Lower leg skin (tissue), 4 donors: Measurements from ENCODE around the gene ITSN1. TPM values are rescaled to one million over a fixed set of nuclear protein-coding genes. Genes with fewer than 3 reads are reported as not detected.

Experiments used
- DNase-seq, 2 donors: peaks; one replicate each; pipeline ENCODE4 v3.0.0-alpha.2; 2019; ENCODE audit warnings: low spot score in 2 of 2
- H3K4me3 ChIP-seq: fragments of 200-600 bp; sonication (generic); 2 replicates; pipeline ENCODE4 v1.5.1; 2017; ENCODE audit warnings: mild to moderate bottlenecking, low read depth; ENCODE audit not compliant: poor library complexity, severe bottlenecking
- CTCF ChIP-seq, 3 donors: fragments of 450-650 bp; IDR thresholded peaks; one replicate each; pipeline ENCODE4 v1.5.1; 2016; ENCODE audit warnings: antibody characterized with exemption in 3 of 3, mild to moderate bottlenecking in 3 of 3, moderate library complexity in 2 of 3
- POLR2A ChIP-seq, 2 donors: fragments of 450-650 bp; IDR thresholded peaks; one replicate each; pipeline ENCODE4 v1.6.1; 2016 to 2017; ENCODE audit warnings: antibody characterized with exemption in 2 of 2, mild to moderate bottlenecking in 1 of 2, moderate library complexity in 1 of 2
- WGBS, 2 donors: methylation state at CpG; one replicate each; pipeline ENCODE4 v1.1.5; 2018; 5-methylcytosine and 5-hydroxymethylcytosine counted together
- intact Hi-C: fragments of 100-400 bp; cut with DNase I; formaldehyde crosslinking; loops from one replicate; pipeline ENCODE4 v1.15.0; 2023; ENCODE audit warnings: low total_unique reads
- total RNA-seq, 4 donors: library from RNA; depleted of rRNA; stranded (reverse); fragments of >200 nt; gene quantifications; one replicate each; pipeline ENCODE4 v1.1.0, GENCODE V29; 2016

ITSN1 gene
- total RNA-seq, 4 donors from 2014 or later = 17.4 to 39.5 (median 31.7) TPM

GRCh38 chr21:33855190-33855589, 212.9 kb downstream of the ITSN1 start:
- TF ChIP-seq CTCF (IDR thresholded peaks at IDR 0.05) = no peak
- no peak for TF ChIP-seq POLR2A (IDR thresholded peaks at IDR 0.05)
- intact Hi-C loops = no loop called here
- 93 to 94% methylated on average over 6 of the region's 6 CpGs for WGBS, 2 donors
- no peak overlapping the region for H3K4me3 ChIP-seq
- no peak for DNase-seq

GRCh38 chr21:33856893-33857527, 214.7 kb downstream of the ITSN1 start:
- TF ChIP-seq POLR2A (IDR thresholded peaks at IDR 0.05) (no peak), CTCF (IDR thresholded peaks at IDR 0.05) (no peak)
- no peak for DNase-seq
- 85 to 90% methylated on average over 13 to 17 of the region's 17 CpGs for WGBS, 2 donors
- intact Hi-C loops = no loop called here
- H3K4me3 ChIP-seq = no peak overlapping the region

- no peak overlapping the region for H3K4me3 ChIP-seq
- intact Hi-C loops = no loop called here
- no peak for DNase-seq
- TF ChIP-seq POLR2A (IDR thresholded peaks at IDR 0.05) = no peak
- TF ChIP-seq CTCF (IDR thresholded peaks at IDR 0.05) = no peak
- WGBS, 2 donors = 75 to 87% methylated on average over 14 to 25 of the region's 25 CpGs
Measured at GRCh38 chr21:33857846-33858666, 215.8 kb downstream of the ITSN1 start.

GRCh38 chr21:33858667-33859372, 216.5 kb downstream of the ITSN1 start:
- 60 to 63% methylated on average over 15 of the region's 15 CpGs for WGBS, 2 donors
- intact Hi-C loops = no loop called here
- no peak overlapping the region for H3K4me3 ChIP-seq
- TF ChIP-seq CTCF (IDR thresholded peaks at IDR 0.05) (no peak), POLR2A (IDR thresholded peaks at IDR 0.05) (no peak)
- DNase-seq = no peak

GRCh38 chr21:33859373-33860102, 217.2 kb downstream of the ITSN1 start:
- H3K4me3 ChIP-seq = no peak overlapping the region
- WGBS, 2 donors = 88 to 90% methylated on average over 18 of the region's 18 CpGs
- intact Hi-C loops = no loop called here
- no peak for DNase-seq
- TF ChIP-seq POLR2A (IDR thresholded peaks at IDR 0.05) = no peak
- no peak for TF ChIP-seq CTCF (IDR thresholded peaks at IDR 0.05)
